BLaER1 (cell line): Measurements from ENCODE around the gene PSG11.

Experiments
- H3K27ac ChIP-seq: shearing (Covaris generic); formaldehyde crosslinking; 2 replicates; pipeline ENCODE4 v1.8.1; 2022
- H3K27me3 ChIP-seq: shearing (Covaris generic); formaldehyde crosslinking; 2 replicates; pipeline ENCODE4 v1.8.1; 2022
- H3K36me3 ChIP-seq: shearing (Covaris generic); formaldehyde crosslinking; 2 replicates; pipeline ENCODE4 v1.8.1; 2022
- H3K4me1 ChIP-seq: shearing (Covaris generic); formaldehyde crosslinking; 2 replicates; pipeline ENCODE4 v1.8.1; 2022
- H3K4me2 ChIP-seq: shearing (Covaris generic); formaldehyde crosslinking; 2 replicates; pipeline ENCODE4 v1.8.1; 2022
- H3K4me3 ChIP-seq: shearing (Covaris generic); formaldehyde crosslinking; 2 replicates; pipeline ENCODE4 v1.8.1; 2022
- H3K9ac ChIP-seq: shearing (Covaris generic); formaldehyde crosslinking; 2 replicates; pipeline ENCODE4 v1.8.1; 2022
- H3K9me3 ChIP-seq: shearing (Covaris generic); formaldehyde crosslinking; 2 replicates; pipeline ENCODE4 v1.8.1; 2022
- H4K20me1 ChIP-seq: shearing (Covaris generic); formaldehyde crosslinking; 2 replicates; pipeline ENCODE4 v1.8.1; 2022
- Cebpa-rat ChIP-seq: shearing (Covaris generic); IDR thresholded peaks from 2 replicates; pipeline ENCODE4 v1.8.1; 2022

PSG11 gene

GRCh38 chr19:42965176-42965575, 61.1 kb downstream of the PSG11 start:
- no peaks in the 10 kb centered on the region for H3K36me3 ChIP-seq
- H3K27me3 ChIP-seq, result no peaks in the 10 kb centered on the region
- no peak overlapping the region for H3K4me2 ChIP-seq
- no peaks in the 10 kb centered on the region for H3K4me1 ChIP-seq
- no peak for TF ChIP-seq Cebpa-rat
- H3K9ac ChIP-seq, result no peak overlapping the region
- H4K20me1 ChIP-seq, result no peaks in the 10 kb centered on the region
- no peak overlapping the region for H3K27ac ChIP-seq
- H3K9me3 ChIP-seq, result no peaks in the 10 kb centered on the region
- H3K4me3 ChIP-seq, result no peak overlapping the region

DNA sequence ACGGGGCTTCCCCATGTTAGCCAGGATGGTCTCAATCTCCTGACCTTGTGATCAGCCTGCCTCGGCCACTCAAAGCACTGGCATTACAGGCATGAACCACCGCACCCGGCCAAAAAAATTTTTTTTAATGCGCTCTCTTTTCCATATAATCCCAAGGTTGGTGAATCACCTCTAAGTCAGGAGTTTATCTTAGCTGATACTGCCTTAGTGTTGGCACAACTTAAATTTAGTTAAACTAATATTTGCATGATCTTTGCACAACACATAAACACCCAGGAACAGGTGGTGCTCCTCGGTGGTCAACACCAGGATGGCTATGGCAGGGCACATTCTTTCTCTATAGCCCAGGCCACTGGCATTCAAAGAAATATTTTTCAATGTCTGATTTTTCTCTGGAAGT, 65.2 kb downstream of the PSG11 start:
- H3K27ac ChIP-seq, result no peak overlapping the region
- H3K4me2 ChIP-seq, result no peak overlapping the region
- no peaks in the 10 kb centered on the region for H4K20me1 ChIP-seq
- no peaks in the 10 kb centered on the region for H3K36me3 ChIP-seq
- TF ChIP-seq Cebpa-rat, result no peak
- H3K9me3 ChIP-seq, result no peaks in the 10 kb centered on the region
- no peak overlapping the region for H3K9ac ChIP-seq
- H3K4me1 ChIP-seq, result no peaks in the 10 kb centered on the region
- no peaks in the 10 kb centered on the region for H3K27me3 ChIP-seq
- no peak overlapping the region for H3K4me3 ChIP-seq
